OCI-LY3 (cell line): Measurements from ENCODE around the gene CD96.

Source experiments
- H2AFZ ChIP-seq: fragments of 200-600, 300-600 bp; shearing (Covaris generic); 2 replicates; pipeline ENCODE4 v1.6.0; 2014; ENCODE audit warnings: antibody characterized with exemption, low read depth, low read length
- H3K27ac ChIP-seq: fragments of 200-600, 300-600 bp; sonication (generic); 2 replicates; pipeline ENCODE4 v1.5.1; 2014; ENCODE audit warnings: mild to moderate bottlenecking, low read length, moderate library complexity, mixed read lengths
- H3K27me3 ChIP-seq: fragments of 200-600, 300-600 bp; sonication (generic); 2 replicates; pipeline ENCODE4 v1.6.1; 2014; ENCODE audit warnings: low read depth, low read length, mixed read lengths
- H3K36me3 ChIP-seq: fragments of 200-600, 300-600 bp; sonication (generic); replicated peaks from 2 replicates; pipeline ENCODE3; 2014; ENCODE audit warnings: low read depth, low read length, mixed read lengths
- H3K4me1 ChIP-seq: fragments of 300-600, 200-600 bp; sonication (generic); 2 replicates; pipeline ENCODE4 v1.6.1; 2014; ENCODE audit warnings: low read length, mixed read lengths
- H3K4me2 ChIP-seq: fragments of 200-600, 300-600 bp; sonication (generic); 2 replicates; pipeline ENCODE4 v1.6.1; 2014; ENCODE audit warnings: low read length, mixed read lengths
- H3K4me3 ChIP-seq: fragments of 300-600, 200-600 bp; sonication (generic); 2 replicates; pipeline ENCODE4 v1.5.1; 2014; ENCODE audit warnings: antibody characterized with exemption, mild to moderate bottlenecking, low read length, moderate library complexity
- H3K79me2 ChIP-seq: fragments of 300-600, 200-600 bp; shearing (Covaris generic); 2 replicates; pipeline ENCODE4 v1.6.1; 2014; ENCODE audit warnings: mild to moderate bottlenecking, low read length, mixed read lengths
- H3K9ac ChIP-seq: fragments of 300-600, 200-600 bp; shearing (Covaris generic); 2 replicates; pipeline ENCODE4 v1.6.0; 2014; ENCODE audit warnings: mild to moderate bottlenecking, low read length, moderate library complexity
- H3K9me3 ChIP-seq: fragments of 200-600, 300-600 bp; shearing (Covaris generic); 2 replicates; pipeline ENCODE4 v1.6.1; 2014; ENCODE audit warnings: low read length, mixed read lengths; ENCODE audit not compliant: insufficient read depth
- H4K20me1 ChIP-seq: fragments of 200-600, 300-600 bp; sonication (generic); 2 replicates; pipeline ENCODE4 v1.6.1; 2016; ENCODE audit warnings: low read length, mixed read lengths; ENCODE audit not compliant: insufficient read depth
- EZH2phosphoT487 ChIP-seq: fragments of 200-600 bp; shearing (Covaris generic); IDR thresholded peaks from 2 replicates; pipeline ENCODE4 v1.6.1; 2018; ENCODE audit warnings: antibody characterized with exemption, mixed run types, low read depth
- TF ChIP-seq, protein P1 (sequence below): fragments of 200-600, 300-600 bp; sonication (generic); IDR thresholded peaks from 2 replicates; pipeline ENCODE4 v1.5.1; 2014; ENCODE audit warnings: antibody characterized with exemption, low read length, low read depth

Gene CD96

GRCh38 chr3:111603679-111604078 lies 61.7 kb downstream of the CD96 start:
- Histone ChIP-seq H3K79me2 (no peaks in the 10 kb centered on the region), H3K9me3 (no peaks in the 10 kb centered on the region), H3K9ac (no peak overlapping the region), H3K36me3 (no peaks in the 10 kb centered on the region), H3K27ac (no peak overlapping the region), H3K4me1 (peaks cover 13% of the 10 kb centered on the region), H3K4me3 (no peak overlapping the region), H2AFZ (peak overlapping the region; percentile 35; the same call in 1 of the 2 replicates), H3K4me2 (0 out of 2 replicates have a peak overlapping the region, but pooled peaks have one; percentile 5), H4K20me1 (no peaks in the 10 kb centered on the region), H3K27me3 (no peaks in the 10 kb centered on the region)
- TF ChIP-seq EZH2phosphoT487: no peak
- TF ChIP-seq, protein P1, sequence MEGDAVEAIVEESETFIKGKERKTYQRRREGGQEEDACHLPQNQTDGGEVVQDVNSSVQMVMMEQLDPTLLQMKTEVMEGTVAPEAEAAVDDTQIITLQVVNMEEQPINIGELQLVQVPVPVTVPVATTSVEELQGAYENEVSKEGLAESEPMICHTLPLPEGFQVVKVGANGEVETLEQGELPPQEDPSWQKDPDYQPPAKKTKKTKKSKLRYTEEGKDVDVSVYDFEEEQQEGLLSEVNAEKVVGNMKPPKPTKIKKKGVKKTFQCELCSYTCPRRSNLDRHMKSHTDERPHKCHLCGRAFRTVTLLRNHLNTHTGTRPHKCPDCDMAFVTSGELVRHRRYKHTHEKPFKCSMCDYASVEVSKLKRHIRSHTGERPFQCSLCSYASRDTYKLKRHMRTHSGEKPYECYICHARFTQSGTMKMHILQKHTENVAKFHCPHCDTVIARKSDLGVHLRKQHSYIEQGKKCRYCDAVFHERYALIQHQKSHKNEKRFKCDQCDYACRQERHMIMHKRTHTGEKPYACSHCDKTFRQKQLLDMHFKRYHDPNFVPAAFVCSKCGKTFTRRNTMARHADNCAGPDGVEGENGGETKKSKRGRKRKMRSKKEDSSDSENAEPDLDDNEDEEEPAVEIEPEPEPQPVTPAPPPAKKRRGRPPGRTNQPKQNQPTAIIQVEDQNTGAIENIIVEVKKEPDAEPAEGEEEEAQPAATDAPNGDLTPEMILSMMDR: no peak

GRCh38 chr3:111604119-111604518 lies 62.1 kb downstream of the CD96 start:
- H3K27me3 ChIP-seq: no peaks in the 10 kb centered on the region
- no peaks in the 10 kb centered on the region for H4K20me1 ChIP-seq
- no peak overlapping the region for H3K27ac ChIP-seq
- H3K9ac ChIP-seq: no peak overlapping the region
- H3K79me2 ChIP-seq: no peaks in the 10 kb centered on the region
- 0 out of 2 replicates have a peak overlapping the region, but pooled peaks have one; percentile 5 for H3K4me2 ChIP-seq
- H3K36me3 ChIP-seq: no peaks in the 10 kb centered on the region
- H3K4me3 ChIP-seq: no peak overlapping the region
- H2AFZ ChIP-seq: peak overlapping the region; percentile 35; the same call in 1 of the 2 replicates
- peaks cover 13% of the 10 kb centered on the region for H3K4me1 ChIP-seq
- no peaks in the 10 kb centered on the region for H3K9me3 ChIP-seq
- TF ChIP-seq, protein P1: no peak
- no peak for TF ChIP-seq EZH2phosphoT487

- Histone ChIP-seq H4K20me1 (no peaks in the 10 kb centered on the region), H3K27me3 (no peaks in the 10 kb centered on the region), H3K4me1 (peaks cover 18% of the 10 kb centered on the region), H3K79me2 (no peaks in the 10 kb centered on the region), H3K4me2 (no peak overlapping the region), H3K27ac (no peak overlapping the region), H2AFZ (no peak overlapping the region), H3K9ac (no peak overlapping the region), H3K36me3 (no peaks in the 10 kb centered on the region), H3K9me3 (no peaks in the 10 kb centered on the region), H3K4me3 (no peak overlapping the region)
- TF ChIP-seq, protein P1: no peak
- TF ChIP-seq EZH2phosphoT487: no peak
Measured at GRCh38 chr3:111605018-111605417, 63.0 kb downstream of the CD96 start.

- Histone ChIP-seq H3K4me1 (peaks cover 23% of the 10 kb centered on the region), H3K4me3 (no peak overlapping the region), H4K20me1 (no peaks in the 10 kb centered on the region), H3K4me2 (no peak overlapping the region), H3K36me3 (no peaks in the 10 kb centered on the region), H3K79me2 (no peaks in the 10 kb centered on the region), H3K27ac (no peak overlapping the region), H3K9me3 (no peaks in the 10 kb centered on the region), H3K27me3 (no peaks in the 10 kb centered on the region), H3K9ac (no peak overlapping the region), H2AFZ (no peak overlapping the region)
- no peak for TF ChIP-seq EZH2phosphoT487
- TF ChIP-seq, protein P1: no peak
Measured at GRCh38 chr3:111605493-111605892, 63.5 kb downstream of the CD96 start.
